Mesodermal cell (in vitro differentiated cells): ENCODE data around the gene TBX2.

Experiments used
- H3K27ac ChIP-seq: 2 replicates; pipeline ENCODE4 v1.7.0; 2013; ENCODE audit warnings: mild to moderate bottlenecking, low read depth, low read length, moderate library complexity; ENCODE audit not compliant: severe bottlenecking
- H3K36me3 ChIP-seq: 2 replicates; pipeline ENCODE4 v1.7.1; 2013; ENCODE audit warnings: mild to moderate bottlenecking, low read length, moderate library complexity; ENCODE audit not compliant: control insufficient read depth, insufficient read depth
- H3K4me1 ChIP-seq: one replicate; pipeline ENCODE4 v1.7.1; 2013; ENCODE audit warnings: mild to moderate bottlenecking, low read length; ENCODE audit not compliant: insufficient read depth, control insufficient read depth, poor library complexity, severe bottlenecking
- H3K4me3 ChIP-seq: 2 replicates; pipeline ENCODE4 v1.7.0; 2013; ENCODE audit warnings: low read length, control low read depth, mild to moderate bottlenecking; ENCODE audit not compliant: insufficient read depth, poor library complexity, severe bottlenecking; ENCODE audit errors: extremely low read depth
- H3K9me3 ChIP-seq: 2 replicates; pipeline ENCODE4 v1.7.1; 2013; ENCODE audit warnings: mild to moderate bottlenecking, low read length, moderate library complexity; ENCODE audit not compliant: control insufficient read depth
- WGBS, 2 experiments: methylation state at CpG; one replicate each; pipeline ENCODE4 v1.1.5; 2013; ENCODE audit warnings: missing lambda C conversion rate in 2 of 2; ENCODE audit not compliant: insufficient coverage in 2 of 2; 5-methylcytosine and 5-hydroxymethylcytosine counted together

The TBX2 gene

DNA sequence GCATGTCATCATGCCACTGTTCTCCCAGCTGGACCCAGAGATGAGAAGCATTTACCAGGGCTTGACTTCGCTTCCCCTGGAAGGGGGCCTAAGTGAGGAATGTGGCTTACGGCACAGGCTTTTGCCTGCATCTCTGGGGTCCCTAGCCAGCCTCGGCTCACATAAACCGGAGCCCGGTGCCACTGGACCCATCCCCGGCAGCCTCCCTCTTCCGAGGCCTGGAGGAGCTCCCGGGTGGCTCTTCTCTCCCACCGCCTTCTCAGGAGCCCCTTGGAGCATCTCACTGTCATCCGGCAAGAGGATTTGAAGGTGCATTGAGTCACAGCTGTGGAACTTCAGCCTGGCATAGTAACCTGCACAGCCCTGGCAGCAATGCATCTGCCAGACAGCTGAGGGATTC is 29.9 kb upstream of the TBX2 start:
- Histone ChIP-seq H3K4me3 (no peak overlapping the region), H3K4me1 (peaks cover 4% of the 10 kb centered on the region), H3K36me3 (no peaks in the 10 kb centered on the region), H3K9me3 (no peaks in the 10 kb centered on the region), H3K27ac (no peak overlapping the region)
- 94% methylated on average over 5 to 9 of the region's 10 CpGs for WGBS, 2 experiments

GRCh38 chr17:61371179-61371578 is 28.5 kb upstream of the TBX2 start:
- Histone ChIP-seq H3K9me3 (no peaks in the 10 kb centered on the region), H3K4me1 (peaks cover 4% of the 10 kb centered on the region), H3K4me3 (no peak overlapping the region), H3K36me3 (no peaks in the 10 kb centered on the region), H3K27ac (no peak overlapping the region)
- 100% methylated on average over 1 of the region's 1 CpG; no CpG with 5 or more reads in 1 of the 2 experiments for WGBS, 2 experiments

DNA sequence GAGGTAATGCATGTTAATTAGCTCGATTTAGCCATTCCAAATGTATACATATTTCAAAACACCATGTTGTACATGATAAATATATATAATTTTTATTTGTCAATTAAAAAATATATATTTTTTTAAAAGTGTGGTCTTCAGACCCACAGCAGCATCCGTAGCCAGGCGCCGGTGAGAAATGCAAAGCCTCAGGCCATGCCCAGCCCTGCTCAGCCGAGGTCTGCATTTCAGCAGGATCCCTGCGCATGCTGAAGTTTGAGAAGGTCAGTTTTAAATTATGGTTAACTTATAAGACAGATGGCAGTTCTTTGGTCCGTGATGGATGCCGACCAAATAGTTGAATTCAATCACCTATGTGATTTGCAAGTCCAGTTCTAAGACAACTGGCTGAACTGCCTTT is 28.0 kb upstream of the TBX2 start:
- Histone ChIP-seq H3K27ac (no peak overlapping the region), H3K36me3 (no peaks in the 10 kb centered on the region), H3K4me1 (peaks cover 4% of the 10 kb centered on the region), H3K4me3 (no peak overlapping the region), H3K9me3 (no peaks in the 10 kb centered on the region)
- 88 to 91% methylated on average over 6 to 7 of the region's 8 CpGs for WGBS, 2 experiments

GRCh38 chr17:61372436-61372835 is 27.2 kb upstream of the TBX2 start:
- no peaks in the 10 kb centered on the region for H3K9me3 ChIP-seq
- H3K36me3 ChIP-seq = no peaks in the 10 kb centered on the region
- no peak overlapping the region for H3K27ac ChIP-seq
- no peak overlapping the region for H3K4me3 ChIP-seq
- WGBS, 2 experiments = 89 to 96% methylated on average over 9 of the region's 9 CpGs
- peaks cover 4% of the 10 kb centered on the region for H3K4me1 ChIP-seq

DNA sequence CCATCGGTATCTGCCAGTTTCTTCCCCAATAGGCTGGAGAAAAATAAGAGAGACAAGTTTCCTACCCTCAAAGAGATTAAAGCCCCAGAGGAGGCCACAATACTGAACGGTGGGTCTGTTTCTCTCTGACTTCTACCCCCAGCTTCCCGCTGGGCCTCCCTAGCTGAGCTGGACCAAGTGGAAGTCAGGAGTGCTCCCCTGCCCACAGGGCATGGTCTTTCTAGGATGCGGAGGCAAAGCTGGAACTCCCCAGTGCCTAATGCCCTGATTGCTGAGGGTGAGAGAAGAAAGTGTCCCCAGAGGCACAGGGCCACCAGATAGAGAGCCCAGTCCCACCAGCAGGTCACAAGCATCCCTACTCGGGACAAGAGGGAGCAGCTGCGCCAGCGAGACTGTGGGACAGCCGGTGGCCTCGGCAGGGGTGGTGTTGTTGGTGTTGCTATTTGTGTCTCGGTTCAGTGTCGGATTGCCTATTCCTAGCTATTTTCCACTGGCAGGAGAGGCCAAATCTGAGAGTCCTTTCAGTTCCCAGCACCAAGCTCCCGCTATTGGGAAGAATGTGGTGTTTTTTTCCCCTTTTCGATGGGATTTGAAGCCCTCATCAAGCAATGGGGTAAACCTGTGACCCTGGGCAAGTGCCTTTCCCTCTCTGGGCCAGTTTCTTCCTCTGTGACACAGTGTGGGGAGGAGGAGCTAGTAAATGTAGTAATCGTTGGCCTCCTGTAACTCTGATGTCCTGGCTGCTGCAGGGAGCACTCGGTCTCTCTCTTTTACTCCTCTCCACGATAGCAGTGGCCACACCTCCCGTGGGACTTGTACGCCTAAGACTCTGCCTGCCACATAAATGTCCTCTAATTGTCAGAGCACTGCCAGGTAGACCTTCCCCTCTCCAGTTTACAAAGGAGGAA is 22.5 kb upstream of the TBX2 start:
- WGBS, 2 experiments = 85 to 89% methylated on average over 12 to 15 of the region's 18 CpGs
- no peaks in the 10 kb centered on the region for H3K36me3 ChIP-seq
- H3K27ac ChIP-seq = no peak overlapping the region
- H3K4me1 ChIP-seq = peaks cover 2% of the 10 kb centered on the region
- H3K9me3 ChIP-seq = no peaks in the 10 kb centered on the region
- H3K4me3 ChIP-seq = no peak overlapping the region

DNA sequence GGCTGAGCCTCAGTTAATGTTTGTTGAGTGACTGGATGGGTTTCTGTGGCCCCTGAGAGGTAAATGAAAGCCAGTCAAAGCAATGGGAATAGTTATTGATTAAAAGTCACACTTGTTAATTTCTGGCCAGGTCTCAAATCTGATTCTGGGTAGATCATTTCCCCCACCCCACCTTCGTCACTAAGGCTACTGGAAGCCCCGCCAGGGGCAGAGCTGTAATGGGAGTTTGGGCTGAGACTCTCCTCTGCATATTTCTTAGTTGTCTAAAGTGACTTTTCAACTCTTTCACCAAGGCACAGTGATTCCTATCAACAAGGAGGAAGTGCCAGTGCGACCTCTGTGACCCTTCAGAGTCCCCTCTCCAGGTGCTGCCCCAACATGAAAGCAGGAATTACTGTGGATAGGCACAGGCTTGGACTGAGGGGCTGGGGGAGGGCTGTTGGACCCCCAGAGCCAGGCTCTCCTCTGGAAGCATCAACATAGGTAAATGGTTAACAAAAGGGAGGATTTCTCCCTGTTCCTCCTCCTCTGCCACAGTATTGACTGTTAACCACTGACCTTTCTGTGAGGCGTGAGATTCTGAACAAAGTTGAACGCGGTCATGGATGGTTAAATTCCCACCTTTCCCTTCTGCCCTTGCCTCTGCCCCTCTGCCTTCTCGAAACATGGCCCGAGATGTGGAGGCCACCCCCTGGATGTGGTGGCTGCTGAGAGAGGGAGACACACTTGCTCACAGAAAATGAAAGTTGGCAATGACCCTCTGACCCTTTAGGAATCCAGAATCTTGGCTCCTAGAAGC is 20.8 kb upstream of the TBX2 start:
- Histone ChIP-seq H3K36me3 (no peaks in the 10 kb centered on the region), H3K4me3 (no peak overlapping the region), H3K27ac (no peak overlapping the region), H3K4me1 (no peaks in the 10 kb centered on the region), H3K9me3 (no peaks in the 10 kb centered on the region)
- 92% methylated on average over 4 of the region's 8 CpGs; no CpG with 5 or more reads in 1 of the 2 experiments for WGBS, 2 experiments

- WGBS, 2 experiments = 91 to 100% methylated on average over 9 to 16 of the region's 21 CpGs
- no peak overlapping the region for H3K27ac ChIP-seq
- no peaks in the 10 kb centered on the region for H3K9me3 ChIP-seq
Observed at GRCh38 chr17:61379457-61380216, 20.0 kb upstream of the TBX2 start.

DNA sequence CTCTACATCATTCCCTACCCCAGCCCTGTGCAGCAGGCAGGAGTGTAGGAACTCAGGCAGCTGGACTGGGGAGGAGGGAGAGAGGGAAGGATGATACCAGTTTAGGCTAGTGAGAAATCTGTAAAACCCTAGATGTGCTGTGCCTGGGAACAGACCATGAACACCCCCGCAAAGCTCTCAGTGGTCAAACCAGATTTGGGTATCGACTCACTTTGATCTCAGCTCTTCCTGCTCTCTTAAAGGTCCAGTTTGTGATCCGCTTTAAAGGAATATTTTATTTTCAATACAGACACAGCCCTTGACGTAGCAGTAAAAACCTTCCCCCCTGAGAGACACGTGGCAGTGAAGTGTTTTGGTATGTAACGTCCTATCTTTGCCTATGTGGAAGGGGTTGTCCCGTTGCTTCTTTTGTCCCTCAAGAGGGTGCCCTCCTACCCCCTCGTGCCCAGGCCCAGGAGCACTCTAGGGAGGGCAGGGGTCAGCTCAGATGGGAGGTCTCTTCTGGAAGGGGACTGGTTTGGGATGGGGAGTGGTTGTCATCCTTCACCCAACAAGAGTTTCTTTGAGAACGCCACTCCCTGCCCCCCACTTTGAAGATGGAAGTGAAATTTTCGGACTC is 19.3 kb upstream of the TBX2 start:
- no peak overlapping the region for H3K27ac ChIP-seq
- H3K4me1 ChIP-seq = no peaks in the 10 kb centered on the region
- no peaks in the 10 kb centered on the region for H3K36me3 ChIP-seq
- H3K4me3 ChIP-seq = no peak overlapping the region
- WGBS, 2 experiments = 81 to 100% methylated on average over 2 to 3 of the region's 10 CpGs
- no peaks in the 10 kb centered on the region for H3K9me3 ChIP-seq

More at GRCh38 chr17:61379457-61380216, 20.0 kb upstream of the TBX2 start:
- no peaks in the 10 kb centered on the region for H3K4me1 ChIP-seq
- no peaks in the 10 kb centered on the region for H3K36me3 ChIP-seq
- no peak overlapping the region for H3K4me3 ChIP-seq

DNA sequence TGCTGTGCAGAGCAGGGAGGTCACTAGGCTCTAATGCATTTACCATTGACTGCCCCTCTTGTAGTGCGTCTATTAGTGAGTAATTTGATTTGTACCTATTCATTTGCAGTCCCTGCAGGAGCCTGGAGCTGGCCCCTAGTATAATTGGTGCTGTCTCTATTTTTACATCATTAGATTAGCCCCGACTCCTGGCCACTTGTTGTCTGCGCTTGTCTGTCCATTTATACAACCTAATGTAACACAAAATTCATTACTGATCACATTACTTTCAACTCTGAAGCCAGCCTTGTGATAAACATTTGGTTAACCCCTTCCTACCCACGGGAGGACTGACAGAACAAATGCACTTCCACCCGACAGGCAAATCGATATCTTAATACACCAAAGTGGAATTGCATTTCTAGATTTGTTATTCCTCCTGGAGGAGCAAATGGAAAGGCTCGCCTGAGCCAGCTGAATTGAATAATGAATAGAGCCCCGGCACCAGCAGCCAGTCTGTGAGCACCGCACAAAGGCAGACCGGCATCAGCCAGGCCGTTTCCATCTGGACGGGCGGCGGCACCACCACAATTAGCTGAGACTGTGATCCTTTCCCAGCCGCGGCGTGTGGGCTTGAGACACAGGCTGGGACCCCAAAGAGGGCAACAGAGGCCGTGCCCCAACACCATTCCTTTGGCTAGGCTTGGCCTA is 18.7 kb upstream of the TBX2 start:
- no peaks in the 10 kb centered on the region for H3K36me3 ChIP-seq
- no peak overlapping the region for H3K4me3 ChIP-seq
- WGBS, 2 experiments = 96% methylated on average over 15 to 17 of the region's 18 CpGs
- no peak overlapping the region for H3K27ac ChIP-seq
- H3K9me3 ChIP-seq = no peaks in the 10 kb centered on the region
- H3K4me1 ChIP-seq = no peaks in the 10 kb centered on the region

DNA sequence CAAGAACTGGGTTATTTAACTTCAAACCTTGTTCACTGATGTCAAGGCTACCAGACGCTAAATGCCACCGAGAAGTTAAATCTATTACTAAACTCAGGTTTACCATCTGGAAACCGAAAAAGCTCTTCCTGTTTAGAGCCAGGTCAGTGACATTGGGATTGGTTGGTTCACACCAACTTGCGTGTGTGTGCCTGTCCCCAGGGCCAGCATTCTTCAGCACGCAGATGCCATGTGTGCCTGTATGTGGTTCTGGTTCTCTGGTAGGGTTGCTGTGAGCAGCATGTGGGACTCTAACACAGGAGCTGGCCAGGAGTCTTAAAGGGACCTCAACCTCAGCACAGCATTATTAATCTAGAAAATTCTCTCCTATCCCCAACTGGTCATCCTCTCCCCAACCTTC is 18.1 kb upstream of the TBX2 start:
- Histone ChIP-seq H3K36me3 (no peaks in the 10 kb centered on the region), H3K4me1 (no peaks in the 10 kb centered on the region), H3K4me3 (no peak overlapping the region), H3K9me3 (no peaks in the 10 kb centered on the region), H3K27ac (no peak overlapping the region)
- 90 to 93% methylated on average over 2 to 3 of the region's 5 CpGs for WGBS, 2 experiments
